Muscle of back (tissue), 11 donors: ENCODE measurements around the gene TNFSF8. TPM values are rescaled to one million over a fixed set of nuclear protein-coding genes. Genes with fewer than 3 reads are reported as not detected.

ENCODE experiments used
- DNase-seq, 3 donors: peaks; one replicate each; pipeline versions ENCODE4 v3.0.0 to v3.0.0-alpha.2; 2013
- polyA plus RNA-seq, 10 donors: library from polyadenylated mRNA; unstranded; fragments of 120-200 nt; gene quantifications; one replicate each; pipeline ENCODE4 v1.2.1, GENCODE V29; 2013; ENCODE audit not compliant: insufficient read length in 10 of 10

The TNFSF8 gene
- polyA plus RNA-seq, 10 donors: 0.45 to 2.3 (median 0.65) TPM

GRCh38 chr9:114878879-114879564 is 51.4 kb downstream of the TNFSF8 start:
- DNase-seq: no peak

DNA sequence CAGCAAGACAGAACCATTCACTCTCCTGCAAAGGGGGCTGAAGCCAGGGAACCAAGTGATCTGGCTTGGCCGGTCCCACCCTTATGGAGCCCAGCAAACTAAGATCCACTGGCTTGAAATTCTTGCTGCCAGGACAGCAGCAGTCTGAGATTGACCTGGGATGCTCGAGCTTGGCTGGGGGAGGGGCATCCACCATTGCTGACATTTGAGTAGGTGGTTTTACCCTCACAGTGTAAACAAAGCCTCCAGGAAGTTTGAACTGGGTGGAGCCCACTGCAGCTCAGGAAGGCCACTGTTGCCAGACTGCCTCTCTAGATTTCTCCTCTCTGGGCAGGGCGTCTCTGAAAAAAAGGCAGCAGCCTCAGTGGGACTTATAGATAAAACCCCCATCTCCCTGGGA is 60.5 kb downstream of the TNFSF8 start:
- DNase-seq: no peak

DNA sequence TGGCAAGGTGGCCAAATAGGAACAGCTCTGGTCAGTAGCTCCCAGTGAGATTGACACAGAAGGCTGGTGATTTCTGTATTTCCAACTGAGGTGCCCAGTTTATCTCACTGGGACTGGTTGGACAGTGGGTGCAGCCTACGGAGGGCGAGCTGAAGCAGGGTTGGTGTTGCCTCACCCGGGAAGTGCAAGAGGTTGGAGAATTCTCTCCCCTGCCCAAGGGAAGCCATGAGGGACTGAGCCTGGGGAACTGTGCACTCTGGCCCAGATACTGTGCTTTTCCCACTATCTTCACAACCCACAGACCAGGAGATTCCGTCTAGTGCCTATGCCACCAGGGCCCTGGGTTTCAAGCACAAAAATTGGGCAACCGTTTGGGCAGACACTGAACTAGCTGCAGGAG is 61.0 kb downstream of the TNFSF8 start:
- no peak for DNase-seq

GRCh38 chr9:114867327-114867726 is 63.1 kb downstream of the TNFSF8 start:
- no peak for DNase-seq

- DNase-seq: no peak
These were observed 65.9 kb downstream of the TNFSF8 start for GRCh38 chr9:114864471-114864870.

DNA sequence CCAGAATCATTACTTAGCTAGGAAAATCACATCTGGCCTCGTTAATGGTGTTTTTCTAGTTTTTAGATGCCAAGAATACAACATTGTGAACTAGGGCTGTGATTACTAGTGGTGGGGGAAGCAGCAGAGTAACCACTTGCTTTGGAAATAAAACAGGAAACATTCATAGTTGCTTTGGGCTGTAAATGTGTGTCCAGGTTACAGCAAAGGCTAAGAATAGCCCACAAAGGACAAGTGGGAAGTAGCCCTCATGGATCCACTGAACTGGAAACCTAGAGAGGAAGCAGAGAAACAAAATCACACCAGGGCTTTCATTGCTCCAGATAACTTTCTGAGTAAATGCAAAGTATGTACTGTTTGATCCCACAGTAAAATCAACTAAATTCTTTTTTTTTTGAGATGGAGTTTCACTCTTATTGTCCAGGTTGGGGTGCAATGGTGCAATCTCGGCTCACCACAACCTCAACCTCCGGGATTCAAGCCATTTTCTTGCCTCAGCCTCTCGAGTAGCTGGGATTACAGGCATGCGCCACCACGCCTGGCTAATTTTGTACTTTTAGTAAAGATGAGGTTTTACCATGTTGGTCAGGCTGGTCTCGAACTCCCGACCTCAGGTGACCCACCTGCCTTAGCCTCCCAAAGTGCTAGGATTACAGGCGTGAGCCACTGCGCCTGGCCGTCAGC is 68.3 kb downstream of the TNFSF8 start:
- peak in 1 of 3 donors; percentile 16 for DNase-seq

DNA sequence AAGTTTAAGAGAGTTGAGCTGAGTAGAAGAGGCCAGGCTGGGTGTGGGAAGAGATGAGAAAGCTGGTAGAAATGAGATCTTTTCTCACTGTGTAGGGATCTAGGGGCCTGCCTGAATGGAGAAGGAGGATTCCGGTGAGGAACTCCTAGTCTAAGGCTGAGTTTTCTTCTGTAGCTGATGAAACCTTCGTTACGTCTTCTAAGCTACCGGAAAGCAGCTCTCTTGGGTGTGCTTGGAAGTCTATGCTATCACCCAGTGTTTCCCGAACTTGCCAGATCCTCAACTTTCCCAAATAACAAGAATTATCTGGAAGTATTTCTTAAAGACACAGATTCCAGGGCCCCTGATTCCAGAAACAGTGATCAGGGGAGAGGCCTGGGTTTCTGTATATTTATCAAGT is 69.1 kb downstream of the TNFSF8 start:
- DNase-seq: no peak

- DNase-seq: no peak
These were observed 70.2 kb downstream of the TNFSF8 start for GRCh38 chr9:114860187-114860586.

DNA sequence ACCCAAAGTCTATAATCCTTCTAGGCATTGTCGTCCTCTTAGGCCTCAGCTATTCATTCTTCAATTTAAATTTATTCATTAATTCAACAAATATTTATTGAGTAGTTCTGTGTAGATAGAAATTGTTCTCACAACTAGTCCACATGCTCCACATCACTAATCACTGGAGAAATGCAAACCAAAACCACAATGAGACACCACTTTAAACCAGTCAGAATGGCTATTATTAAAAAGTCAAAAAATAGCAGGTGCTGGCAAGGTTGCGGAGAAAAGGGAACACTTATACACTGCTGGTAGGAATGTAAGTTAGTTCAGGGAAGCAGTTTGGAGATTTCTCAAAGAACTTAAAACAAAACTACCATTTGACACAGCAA is 73.5 kb downstream of the TNFSF8 start:
- DNase-seq: no peak

DNA sequence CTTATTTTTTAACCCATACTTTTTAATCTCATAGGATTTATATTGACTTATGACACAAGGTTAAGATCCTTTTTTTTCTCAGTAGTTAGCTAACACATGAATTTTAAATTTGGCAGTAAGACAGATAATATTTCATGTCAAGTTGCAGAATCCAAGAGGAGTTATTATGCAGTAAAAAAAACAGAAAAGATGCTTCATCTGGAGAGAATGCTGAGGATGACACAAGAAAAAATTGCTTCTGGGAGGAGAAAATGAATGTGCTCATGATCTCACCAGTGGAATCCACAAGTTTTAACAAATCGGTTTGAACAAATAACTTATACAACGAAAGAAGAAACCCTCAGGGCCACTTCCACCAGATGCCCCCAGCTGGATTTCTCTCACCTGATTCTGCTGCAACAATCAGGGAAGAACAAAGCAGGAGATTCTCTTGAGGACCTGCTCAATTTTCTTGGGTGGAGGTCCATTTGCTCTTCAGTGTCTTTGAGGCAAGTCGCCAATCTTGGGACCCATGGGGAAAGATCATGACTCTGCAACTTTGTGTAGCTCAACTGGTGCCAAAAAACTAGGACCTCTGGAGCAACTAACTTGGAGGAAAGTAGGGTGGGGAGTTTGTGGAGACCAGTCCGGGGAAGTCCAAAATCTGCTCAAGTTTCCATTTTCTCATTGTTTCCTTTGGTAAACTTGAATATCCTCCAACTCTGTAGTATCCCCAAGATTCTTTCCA is 74.0 kb downstream of the TNFSF8 start:
- DNase-seq: peak; percentile 36 to 87 (median 42)

DNA sequence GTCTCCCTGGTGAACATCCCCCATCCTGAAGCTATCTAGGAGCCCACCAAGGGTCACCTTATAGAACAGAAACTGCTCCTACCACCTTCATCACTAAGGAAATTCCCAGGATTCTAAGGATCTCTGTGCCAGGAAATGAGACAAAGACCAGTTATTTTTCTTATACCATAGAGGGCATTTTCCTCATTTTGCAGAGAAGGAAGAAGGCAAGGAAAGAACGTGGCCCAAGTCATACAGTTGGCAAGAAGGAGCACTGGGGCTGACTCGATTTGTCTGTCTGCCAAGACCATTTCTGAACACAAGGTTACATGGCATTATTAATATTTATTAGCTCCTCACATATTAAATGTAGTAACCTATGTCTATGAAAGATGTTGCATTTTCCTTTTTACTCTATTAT is 74.9 kb downstream of the TNFSF8 start:
- DNase-seq: no peak

DNA sequence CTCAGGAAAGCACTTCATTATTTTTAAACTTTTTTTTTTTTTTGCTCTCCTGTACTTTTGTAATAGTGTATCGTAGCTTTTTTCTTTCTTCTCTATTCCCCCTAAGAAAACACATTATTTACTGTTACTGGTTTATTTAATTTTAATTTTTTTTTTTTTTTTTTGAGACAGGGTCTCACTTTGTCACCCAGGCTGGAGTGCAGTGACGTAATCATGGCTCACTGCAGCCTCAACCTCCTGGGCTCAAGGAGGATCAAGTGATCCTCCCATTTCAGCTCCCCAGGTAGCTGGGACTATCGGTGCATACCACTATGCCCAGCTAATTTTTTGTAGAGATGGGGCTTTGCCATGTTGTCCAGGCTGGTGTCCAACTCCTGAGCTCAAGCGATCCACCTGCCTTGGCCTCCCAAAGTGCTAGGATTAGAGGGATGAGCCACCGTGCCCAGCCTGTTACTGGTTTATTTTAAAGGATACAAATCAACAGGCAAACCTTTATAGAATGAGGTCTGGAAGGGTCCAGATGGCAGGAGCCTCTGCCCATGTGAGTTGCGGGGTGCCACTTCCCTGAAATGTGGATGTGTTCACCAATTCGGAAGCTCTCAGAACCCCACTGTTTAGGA is 75.5 kb downstream of the TNFSF8 start:
- DNase-seq: no peak

DNA sequence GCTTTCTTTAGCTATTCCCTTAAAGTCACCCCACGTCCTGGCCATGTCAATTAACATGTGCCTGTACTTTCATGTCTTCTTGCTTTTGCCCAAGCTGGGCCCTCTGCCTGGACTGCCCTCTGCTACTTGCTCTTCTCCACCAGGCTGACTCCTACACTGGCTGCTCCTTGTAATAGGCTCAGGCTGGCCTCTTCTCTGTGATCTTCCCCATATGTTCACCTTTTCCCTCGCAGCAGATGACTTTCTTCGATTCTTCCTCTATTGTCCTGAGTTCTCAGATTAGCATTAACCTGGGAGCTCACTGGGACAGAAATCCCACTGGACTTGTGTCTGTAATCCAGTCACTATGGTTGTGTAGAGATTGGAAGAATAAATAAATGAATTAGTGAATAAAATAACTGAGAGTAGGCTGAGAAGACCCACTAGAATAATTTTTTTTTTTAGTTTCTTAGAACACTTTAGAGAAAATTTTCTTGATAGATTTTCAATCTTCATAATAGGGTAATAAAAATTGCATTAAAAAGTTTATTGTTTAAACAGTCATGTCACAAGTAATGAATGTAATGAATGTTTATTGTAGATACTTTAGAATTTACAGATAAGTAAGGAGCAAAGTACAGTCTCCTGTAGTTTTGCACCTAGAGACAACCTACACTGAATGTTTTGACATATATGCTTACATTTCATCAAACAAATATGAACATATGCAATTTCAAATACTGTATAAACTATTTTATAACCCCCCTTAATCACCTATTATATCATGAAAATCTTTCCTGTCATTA is 77.1 kb downstream of the TNFSF8 start:
- no peak for DNase-seq

DNA sequence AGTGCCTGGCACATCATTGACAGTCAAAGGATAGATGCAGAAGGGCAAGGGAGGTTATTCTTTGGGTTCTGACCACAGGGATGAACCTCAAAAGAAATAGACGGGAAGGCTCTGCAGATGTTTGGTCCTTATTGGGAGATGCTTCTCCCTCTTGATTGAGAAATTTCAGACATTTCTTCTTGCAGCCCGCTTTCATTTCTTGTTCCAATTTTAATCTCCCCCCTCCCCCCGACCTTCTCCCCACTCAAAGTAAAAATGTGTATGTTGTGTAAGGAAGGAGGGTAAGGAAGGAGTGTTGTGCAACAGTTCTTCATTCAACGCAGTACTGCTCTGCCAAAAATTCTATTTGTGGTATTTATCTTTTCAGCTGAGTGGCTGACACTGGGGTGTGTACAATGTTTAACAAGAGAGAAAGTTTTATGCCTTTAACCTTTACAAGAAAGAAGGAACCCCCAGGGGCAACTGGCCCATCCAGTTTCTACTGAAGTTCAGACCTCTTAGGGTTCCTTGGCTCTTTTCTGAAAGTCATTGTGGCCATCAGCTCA is 78.3 kb downstream of the TNFSF8 start:
- peak; percentile 14 to 74 (median 52) for DNase-seq

GRCh38 chr9:114851306-114851705 is 79.1 kb downstream of the TNFSF8 start:
- no peak for DNase-seq

Other genes with a start within 250 kb of the TNFSF8 start
- gene TEX48, start 248.4 kb downstream of the TNFSF8 start, polyA plus RNA-seq: not detected
- gene TNFSF15, start 124.6 kb downstream of the TNFSF8 start, polyA plus RNA-seq: under 1 TPM; 0.11 to 0.39 (median 0.17) TPM
- 100 to 1,000 TPM in 1 of 10 donors, 10 to 100 TPM in 9; 22.2 to 115 (median 56.2) TPM for gene TNC, start 187.6 kb upstream of the TNFSF8 start, polyA plus RNA-seq